Measurements from ENCODE around the gene RAB22A.

GRCh38 chr20:58340151-58340550 lies 30.6 kb downstream of the RAB22A start:
- TF ChIP-seq HDGF (IDR thresholded peaks at IDR 0.05) (no peak), NFIC (IDR thresholded peaks at IDR 0.05) (no peak), HEY1 (CRISPR knock-in tag; IDR thresholded peaks at IDR 0.05; ENCODE audit: borderline replicate concordance) (no peak), POLR2A (conservative IDR thresholded peaks at IDR 0.05) (no peak), BRD4 (IDR thresholded peaks at IDR 0.05) (no peak), CBX2 (IDR thresholded peaks at IDR 0.05; ENCODE audit: insufficient read depth, low read length, poor library complexity, severe bottlenecking) (no peak), FIP1L1 (IDR thresholded peaks at IDR 0.05; ENCODE audit: low read depth, low read length, poor library complexity, severe bottlenecking) (no peak), FOXM1 (IDR thresholded peaks at IDR 0.05; ENCODE audit: low read depth) (no peak), FOXM1 (CRISPR knock-in tag; IDR thresholded peaks at IDR 0.05; ENCODE audit: low read depth) (no peak), MXI1 (IDR thresholded peaks at IDR 0.05; ENCODE audit: low read depth, low read length) (no peak)
- TF ChIP-seq, protein P1, sequence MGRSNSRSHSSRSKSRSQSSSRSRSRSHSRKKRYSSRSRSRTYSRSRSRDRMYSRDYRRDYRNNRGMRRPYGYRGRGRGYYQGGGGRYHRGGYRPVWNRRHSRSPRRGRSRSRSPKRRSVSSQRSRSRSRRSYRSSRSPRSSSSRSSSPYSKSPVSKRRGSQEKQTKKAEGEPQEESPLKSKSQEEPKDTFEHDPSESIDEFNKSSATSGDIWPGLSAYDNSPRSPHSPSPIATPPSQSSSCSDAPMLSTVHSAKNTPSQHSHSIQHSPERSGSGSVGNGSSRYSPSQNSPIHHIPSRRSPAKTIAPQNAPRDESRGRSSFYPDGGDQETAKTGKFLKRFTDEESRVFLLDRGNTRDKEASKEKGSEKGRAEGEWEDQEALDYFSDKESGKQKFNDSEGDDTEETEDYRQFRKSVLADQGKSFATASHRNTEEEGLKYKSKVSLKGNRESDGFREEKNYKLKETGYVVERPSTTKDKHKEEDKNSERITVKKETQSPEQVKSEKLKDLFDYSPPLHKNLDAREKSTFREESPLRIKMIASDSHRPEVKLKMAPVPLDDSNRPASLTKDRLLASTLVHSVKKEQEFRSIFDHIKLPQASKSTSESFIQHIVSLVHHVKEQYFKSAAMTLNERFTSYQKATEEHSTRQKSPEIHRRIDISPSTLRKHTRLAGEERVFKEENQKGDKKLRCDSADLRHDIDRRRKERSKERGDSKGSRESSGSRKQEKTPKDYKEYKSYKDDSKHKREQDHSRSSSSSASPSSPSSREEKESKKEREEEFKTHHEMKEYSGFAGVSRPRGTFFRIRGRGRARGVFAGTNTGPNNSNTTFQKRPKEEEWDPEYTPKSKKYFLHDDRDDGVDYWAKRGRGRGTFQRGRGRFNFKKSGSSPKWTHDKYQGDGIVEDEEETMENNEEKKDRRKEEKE (IDR thresholded peaks at IDR 0.05; ENCODE audit: borderline replicate concordance in 1 of 2, control insufficient read depth in 1 of 2, low read depth in 2 of 2, low read length in 1 of 2), result no peak
